Common myeloid progenitor, CD34-positive (primary cell): ENCODE measurements around the gene CCL8.
A peak's percentile ranks its signal among the peaks of the same experiment; 100 is the strongest.

Source experiments
- CTCF ChIA-PET: fragments of 350-600 bp; sonication (Branson Sonifier 250); formaldehyde crosslinking; loops from one replicate; lab custom pipeline; 2021; ENCODE audit warnings: antibody characterized with exemption; lab: Charles Lee
- POLR2A ChIA-PET: fragments of 350-600 bp; sonication (Branson Sonifier 250); formaldehyde crosslinking; loops from one replicate; lab custom pipeline; 2021; ENCODE audit warnings: antibody characterized with exemption; lab: Charles Lee
- DNase-seq, 3 donors: peaks; one replicate each; pipeline versions ENCODE4 v3.0.0 to v3.0.0-alpha.2; 2013
- H3K27ac ChIP-seq, 2 experiments: 1 replicate in 1 of 2; 2 replicates in 1 of 2; pipeline ENCODE4 v1.7.0; 2013; ENCODE audit warnings: inconsistent platforms in 2 of 2, low read length in 2 of 2, mild to moderate bottlenecking in 2 of 2, low read depth in 1 of 2, moderate library complexity in 1 of 2; ENCODE audit not compliant: severe bottlenecking in 2 of 2, insufficient read depth in 1 of 2, poor library complexity in 1 of 2
- H3K27me3 ChIP-seq, 5 experiments: replicated peaks in 2 of 5; 1 replicate in 3 of 5; 2 replicates in 2 of 5; pipeline versions ENCODE4 v1.6.1 to v1.7.0; 2013; ENCODE audit warnings: low read length in 4 of 5, mild to moderate bottlenecking in 2 of 5, moderate library complexity in 2 of 5, inconsistent platforms in 1 of 5; ENCODE audit not compliant: insufficient read depth in 5 of 5, control insufficient read depth in 4 of 5
- H3K36me3 ChIP-seq, 4 experiments: 1 replicate in 2 of 4; 2 replicates in 2 of 4; pipeline versions ENCODE4 v1.6.1 to v1.7.0; 2013; ENCODE audit warnings: low read length in 3 of 4, control low read depth in 1 of 4, mild to moderate bottlenecking in 1 of 4; ENCODE audit not compliant: control insufficient read depth in 4 of 4, insufficient read depth in 4 of 4
- H3K4me1 ChIP-seq, 4 experiments: 1 replicate in 3 of 4; 2 replicates in 1 of 4; pipeline versions ENCODE4 v1.6.1 to v1.7.1; 2013; ENCODE audit warnings: low read length in 3 of 4, mild to moderate bottlenecking in 3 of 4, control low read depth in 1 of 4, inconsistent platforms in 1 of 4, moderate library complexity in 1 of 4; ENCODE audit not compliant: control insufficient read depth in 4 of 4, insufficient read depth in 4 of 4; ENCODE audit errors: control extremely low read depth in 1 of 4
- H3K4me3 ChIP-seq, 7 experiments: 1 replicate in 4 of 7; 2 replicates in 3 of 7; pipeline versions ENCODE4 v1.5.1 to v1.7.0; 2013; ENCODE audit warnings: mild to moderate bottlenecking in 7 of 7, low read length in 6 of 7, moderate library complexity in 6 of 7, inconsistent platforms in 2 of 7, low read depth in 2 of 7, control low read depth in 1 of 7; ENCODE audit not compliant: insufficient read depth in 4 of 7, control insufficient read depth in 1 of 7; ENCODE audit errors: extremely low read depth in 1 of 7
- H3K9me3 ChIP-seq, 5 experiments: 1 replicate in 4 of 5; 2 replicates in 1 of 5; pipeline versions ENCODE4 v1.6.1 to v1.7.1; 2013; ENCODE audit warnings: low read length in 4 of 5, mild to moderate bottlenecking in 2 of 5, inconsistent platforms in 1 of 5, low read depth in 1 of 5, moderate library complexity in 1 of 5; ENCODE audit not compliant: control insufficient read depth in 4 of 5, insufficient read depth in 2 of 5; ENCODE audit errors: control extremely low read depth in 1 of 5
- WGBS: methylation state at CpG from one replicate; pipeline ENCODE4 v1.1.5; 2013; ENCODE audit not compliant: insufficient coverage; 5-methylcytosine and 5-hydroxymethylcytosine counted together

Gene CCL8

DNA sequence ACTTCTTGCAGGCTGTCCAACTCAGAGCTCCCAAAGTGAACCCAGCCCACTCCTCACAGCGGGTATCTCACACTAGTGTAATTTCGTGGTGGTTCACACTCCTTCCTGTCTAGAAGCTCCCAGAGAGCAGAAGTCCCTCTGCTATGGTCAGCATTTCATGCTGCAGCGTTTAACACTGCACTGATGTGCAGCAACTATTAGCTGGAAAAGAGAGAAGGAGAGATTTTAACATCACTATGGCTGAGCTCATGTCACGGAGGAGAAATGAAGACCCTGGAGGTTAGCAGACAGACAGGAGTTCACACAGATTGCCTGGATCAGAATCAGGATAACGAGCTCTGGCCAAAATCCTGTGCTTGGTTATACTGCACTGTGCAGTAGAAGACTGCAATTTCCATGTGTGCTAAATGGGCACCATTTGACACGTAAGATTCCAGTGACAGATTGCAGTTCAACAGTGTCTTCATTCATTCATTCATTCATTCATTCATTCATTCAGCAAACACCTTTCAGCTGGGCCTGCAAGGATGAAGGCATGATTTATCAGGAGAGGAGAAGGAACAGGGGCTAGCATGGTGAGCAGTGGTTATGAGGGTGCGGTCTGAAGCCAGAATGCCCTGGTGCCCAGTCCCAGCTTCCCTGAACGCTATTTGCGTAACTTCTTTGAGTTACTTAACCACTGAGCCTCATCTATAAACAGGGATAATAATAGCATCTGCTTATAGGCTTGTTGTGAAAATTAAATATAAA lies 49.1 kb downstream of the CCL8 start:
- H3K4me3 ChIP-seq: no peak overlapping the region
- POLR2A ChIA-PET: no interaction called here
- H3K27ac ChIP-seq: no peak overlapping the region
- no peak for DNase-seq
- no peaks in the 10 kb centered on the region for H3K27me3 ChIP-seq
- H3K4me1 ChIP-seq: peaks cover 15 to 74% (median 54%) of the 10 kb centered on the region in 4 experiments
- H3K9me3 ChIP-seq: no peaks in the 10 kb centered on the region
- CTCF ChIA-PET: interaction anchor here (0.6 to 2.6 kb wide), 9 partner anchors 9 to 167 kb away, joined by 3 to 12 read pairs (median 3); no protein-coding TSS in a partner anchor
- 73% methylated on average over 7 of the region's 9 CpGs for WGBS
- H3K36me3 ChIP-seq: no peaks in the 10 kb centered on the region

DNA sequence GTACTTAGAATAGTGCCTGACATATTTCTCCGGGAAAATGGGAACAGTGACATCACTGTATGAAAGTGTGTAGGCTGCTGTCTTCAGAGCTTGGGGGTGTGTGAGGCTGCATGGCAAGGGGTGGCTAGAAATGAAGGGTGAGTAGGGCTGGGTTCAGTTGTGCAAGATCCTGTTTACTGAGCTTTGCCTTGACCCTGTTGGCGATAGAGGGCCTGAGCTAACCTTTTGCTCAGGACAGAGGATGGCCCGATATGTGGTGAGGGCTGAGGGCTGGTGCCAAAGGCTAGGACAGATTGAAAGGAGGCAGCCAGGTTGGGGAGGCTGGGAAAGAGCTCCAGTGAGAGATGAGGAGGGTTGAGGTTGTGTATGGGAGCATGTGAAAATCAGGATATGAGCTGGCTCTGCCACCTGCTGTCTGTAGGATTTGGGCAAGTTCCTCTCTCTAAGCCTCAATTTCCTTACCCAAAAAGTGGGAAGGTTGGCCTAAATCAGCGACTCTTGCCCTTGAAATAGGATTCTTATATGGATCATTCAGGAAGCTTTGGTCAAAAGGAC lies 49.8 kb downstream of the CCL8 start:
- CTCF ChIA-PET: interaction anchor here (0.7 to 2.6 kb wide), 8 partner anchors 9 to 168 kb away, joined by 3 to 12 read pairs (median 4); no protein-coding TSS in a partner anchor
- H3K36me3 ChIP-seq: no peaks in the 10 kb centered on the region
- 67% methylated on average over 3 of the region's 4 CpGs for WGBS
- no peak overlapping the region for H3K4me3 ChIP-seq
- POLR2A ChIA-PET: no interaction called here
- H3K27ac ChIP-seq: no peak overlapping the region
- H3K9me3 ChIP-seq: no peaks in the 10 kb centered on the region
- no peak for DNase-seq
- peaks cover 15 to 72% (median 52%) of the 10 kb centered on the region in 4 experiments for H3K4me1 ChIP-seq
- no peaks in the 10 kb centered on the region for H3K27me3 ChIP-seq

DNA sequence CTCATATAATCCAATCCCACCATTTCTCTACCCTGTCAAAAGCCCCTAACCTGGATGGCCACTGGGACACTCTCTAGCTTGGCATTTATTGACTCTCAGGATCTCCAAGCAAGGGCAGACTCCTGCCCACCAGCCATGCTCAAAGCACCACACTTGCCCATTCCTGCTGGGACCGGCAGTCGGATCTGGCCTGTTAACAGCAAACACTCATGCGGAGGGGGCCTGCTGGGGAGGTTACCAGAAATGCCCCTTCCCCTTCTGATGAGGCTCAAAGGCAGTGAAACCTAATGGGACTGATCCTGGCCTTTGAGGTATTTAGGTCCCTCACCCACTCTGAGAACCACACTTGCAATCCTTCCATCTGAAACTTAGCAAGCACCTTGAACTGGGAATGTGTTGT lies 50.3 kb downstream of the CCL8 start:
- H3K4me1 ChIP-seq: peaks cover 13 to 66% (median 48%) of the 10 kb centered on the region in 4 experiments
- DNase-seq: no peak
- H3K27ac ChIP-seq: no peak overlapping the region
- no peaks in the 10 kb centered on the region for H3K36me3 ChIP-seq
- no peaks in the 10 kb centered on the region for H3K27me3 ChIP-seq
- H3K9me3 ChIP-seq: no peaks in the 10 kb centered on the region
- ChIA-PET CTCF (interaction anchor here (0.7 to 2.6 kb wide), 8 partner anchors 8 to 168 kb away, joined by 3 to 12 read pairs (median 4); no protein-coding TSS in a partner anchor), POLR2A (no interaction called here)
- H3K4me3 ChIP-seq: no peak overlapping the region
- WGBS: 97% methylated on average over 3 of the region's 3 CpGs

DNA sequence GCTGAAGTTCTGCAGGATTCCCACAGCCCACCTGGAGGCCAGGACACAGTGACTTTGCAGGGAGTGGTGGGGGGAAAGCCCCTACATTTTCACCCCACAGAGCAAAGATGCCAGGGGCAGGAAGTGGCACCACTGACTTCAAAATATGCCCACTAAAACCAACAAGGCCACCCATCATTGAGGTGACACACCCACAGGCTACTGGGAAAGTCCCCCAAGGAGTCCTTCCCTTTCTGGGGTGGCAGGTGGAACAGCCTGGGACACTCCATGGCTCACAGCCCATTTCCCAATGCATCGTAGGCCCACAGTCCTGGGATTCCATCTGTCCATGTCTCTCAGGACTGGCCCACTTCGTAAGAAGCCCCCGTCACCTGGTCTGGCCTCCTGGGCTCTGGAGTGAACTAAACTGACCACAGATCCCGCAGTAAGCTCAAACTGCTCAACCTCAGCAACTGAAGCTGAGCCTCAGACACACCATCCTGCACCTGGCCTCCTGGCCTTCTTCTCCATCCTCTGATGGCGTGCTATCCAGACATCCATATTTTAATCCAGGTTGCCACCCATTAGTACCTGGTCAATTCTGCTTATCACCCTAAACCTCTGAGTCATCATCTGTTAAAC lies 51.3 kb downstream of the CCL8 start:
- no peaks in the 10 kb centered on the region for H3K9me3 ChIP-seq
- H3K27me3 ChIP-seq: no peaks in the 10 kb centered on the region
- H3K4me3 ChIP-seq: no peak overlapping the region
- no peak for DNase-seq
- CTCF ChIA-PET: interaction anchor here (1.0 to 1.6 kb wide), 3 partner anchors 17 to 29 kb away, joined by 3 to 4 read pairs (median 3); no protein-coding TSS in a partner anchor
- WGBS: 100% methylated on average over 1 of the region's 5 CpGs
- H3K27ac ChIP-seq: no peak overlapping the region
- peaks cover 4 to 57% (median 39%) of the 10 kb centered on the region in 4 experiments for H3K4me1 ChIP-seq
- H3K36me3 ChIP-seq: no peaks in the 10 kb centered on the region
- POLR2A ChIA-PET: no interaction called here

GRCh38 chr17:34370997-34371395 lies 51.8 kb downstream of the CCL8 start:
- Histone ChIP-seq H3K27ac (no peak overlapping the region), H3K27me3 (no peaks in the 10 kb centered on the region), H3K4me1 (peaks cover 0 to 53% (median 38%) of the 10 kb centered on the region in 4 experiments), H3K36me3 (no peaks in the 10 kb centered on the region), H3K4me3 (no peak overlapping the region), H3K9me3 (no peaks in the 10 kb centered on the region)
- ChIA-PET POLR2A (interaction anchor here (1.0 kb wide), 1 partner anchor 11 kb away, joined by 3 read pairs; no protein-coding TSS in a partner anchor), CTCF (interaction anchor here (1.0 to 3.6 kb wide), 3 partner anchors 10 to 21 kb away, joined by 3 to 25 read pairs (median 9); partner anchors contain the start of gene CCL1)
- DNase-seq: peak in 2 of 3 donors; percentile 47 to 55
- WGBS: 61% methylated on average over 3 of the region's 3 CpGs
